Measurements from ENCODE around the gene MACROD2.

MACROD2 gene

GRCh38 chr20:16049529-16050093, 2054.3 kb downstream of the MACROD2 start:
- TF ChIP-seq SPI1 (IDR thresholded peaks at IDR 0.05; ENCODE audit: low read depth, low read length) (no peak), POLR2A (IDR thresholded peaks at IDR 0.05; ENCODE audit: low read depth, low read length) (no peak), POLR2AphosphoS5 (IDR thresholded peaks at IDR 0.05; ENCODE audit: low read depth, low read length) (no peak), PAX5 (IDR thresholded peaks at IDR 0.05; ENCODE audit: insufficient read depth, low read length, severe bottlenecking) (no peak), TAF1 (IDR thresholded peaks at IDR 0.05; ENCODE audit: low read depth, low read length) (no peak)
- FAIRE-seq = no peak

GRCh38 chr20:16050366-16050765, 2055.1 kb downstream of the MACROD2 start:
- no peak for FAIRE-seq
- no peak for TF ChIP-seq POLR2AphosphoS5 (IDR thresholded peaks at IDR 0.05; ENCODE audit: low read depth, low read length)
- TF ChIP-seq SPI1 (IDR thresholded peaks at IDR 0.05; ENCODE audit: low read depth, low read length) = no peak
- no peak for TF ChIP-seq POLR2A (IDR thresholded peaks at IDR 0.05; ENCODE audit: low read depth, low read length)
- no peak for TF ChIP-seq POU2F2 (IDR thresholded peaks at IDR 0.05; ENCODE audit: low read depth, low read length)
- TF ChIP-seq TAF1 (IDR thresholded peaks at IDR 0.05; ENCODE audit: low read depth, low read length) = no peak
- TF ChIP-seq PAX5 (IDR thresholded peaks at IDR 0.05; ENCODE audit: insufficient read depth, low read length, severe bottlenecking) = no peak

More at GRCh38 chr20:16049529-16050093, 2054.3 kb downstream of the MACROD2 start:
- DNase-seq (ENCODE audit: insufficient read length, low spot score) = no peak

GRCh38 chr20:16051968-16052367, 2056.7 kb downstream of the MACROD2 start:
- FAIRE-seq (no peak), DNase-seq (ENCODE audit: insufficient read length, low spot score) (no peak)
- TF ChIP-seq PAX5 (IDR thresholded peaks at IDR 0.05; ENCODE audit: insufficient read depth, low read length, severe bottlenecking) = no peak
- TF ChIP-seq POU2F2 (IDR thresholded peaks at IDR 0.05; ENCODE audit: low read depth, low read length) = no peak
- TF ChIP-seq SPI1 (IDR thresholded peaks at IDR 0.05; ENCODE audit: low read depth, low read length) = no peak
- TF ChIP-seq TAF1 (IDR thresholded peaks at IDR 0.05; ENCODE audit: low read depth, low read length) = no peak
- TF ChIP-seq POLR2A (IDR thresholded peaks at IDR 0.05; ENCODE audit: low read depth, low read length) = no peak
- no peak for TF ChIP-seq POLR2AphosphoS5 (IDR thresholded peaks at IDR 0.05; ENCODE audit: low read depth, low read length)

More at GRCh38 chr20:16050366-16050765, 2055.1 kb downstream of the MACROD2 start:
- no peak for DNase-seq (ENCODE audit: insufficient read length, low spot score)

- no peak for TF ChIP-seq POU2F2 (IDR thresholded peaks at IDR 0.05; ENCODE audit: low read depth, low read length)
- no peak for TF ChIP-seq SPI1 (IDR thresholded peaks at IDR 0.05; ENCODE audit: low read depth, low read length)
- no peak for TF ChIP-seq POLR2AphosphoS5 (IDR thresholded peaks at IDR 0.05; ENCODE audit: low read depth, low read length)
- no peak for TF ChIP-seq PAX5 (IDR thresholded peaks at IDR 0.05; ENCODE audit: insufficient read depth, low read length, severe bottlenecking)
- no peak for TF ChIP-seq TAF1 (IDR thresholded peaks at IDR 0.05; ENCODE audit: low read depth, low read length)
- no peak for TF ChIP-seq POLR2A (IDR thresholded peaks at IDR 0.05; ENCODE audit: low read depth, low read length)
- FAIRE-seq = no peak
- DNase-seq (ENCODE audit: insufficient read length, low spot score) = no peak
Observed at GRCh38 chr20:16052456-16052855, 2057.1 kb downstream of the MACROD2 start.

- no peak for DNase-seq (ENCODE audit: insufficient read length, low spot score)
- no peak for FAIRE-seq
Observed at GRCh38 chr20:16054985-16055384, 2059.7 kb downstream of the MACROD2 start.

GRCh38 chr20:16057651-16058050, 2062.3 kb downstream of the MACROD2 start:
- no peak for TF ChIP-seq POLR2A (IDR thresholded peaks at IDR 0.05; ENCODE audit: low read depth, low read length)
- TF ChIP-seq PAX5 (IDR thresholded peaks at IDR 0.05; ENCODE audit: insufficient read depth, low read length, severe bottlenecking) = no peak
- no peak for TF ChIP-seq SPI1 (IDR thresholded peaks at IDR 0.05; ENCODE audit: low read depth, low read length)
- no peak for TF ChIP-seq POU2F2 (IDR thresholded peaks at IDR 0.05; ENCODE audit: low read depth, low read length)
- TF ChIP-seq POLR2AphosphoS5 (IDR thresholded peaks at IDR 0.05; ENCODE audit: low read depth, low read length) = no peak
- FAIRE-seq = no peak
- DNase-seq (ENCODE audit: insufficient read length, low spot score) = no peak

More at GRCh38 chr20:16054985-16055384, 2059.7 kb downstream of the MACROD2 start:
- TF ChIP-seq PAX5 (IDR thresholded peaks at IDR 0.05; ENCODE audit: insufficient read depth, low read length, severe bottlenecking) (no peak), POLR2AphosphoS5 (IDR thresholded peaks at IDR 0.05; ENCODE audit: low read depth, low read length) (no peak), TAF1 (IDR thresholded peaks at IDR 0.05; ENCODE audit: low read depth, low read length) (no peak), POU2F2 (IDR thresholded peaks at IDR 0.05; ENCODE audit: low read depth, low read length) (no peak), POLR2A (IDR thresholded peaks at IDR 0.05; ENCODE audit: low read depth, low read length) (no peak), SPI1 (IDR thresholded peaks at IDR 0.05; ENCODE audit: low read depth, low read length) (no peak)

- TF ChIP-seq POLR2AphosphoS5 (IDR thresholded peaks at IDR 0.05; ENCODE audit: low read depth, low read length) = no peak
- no peak for TF ChIP-seq SPI1 (IDR thresholded peaks at IDR 0.05; ENCODE audit: low read depth, low read length)
- no peak for TF ChIP-seq PAX5 (IDR thresholded peaks at IDR 0.05; ENCODE audit: insufficient read depth, low read length, severe bottlenecking)
- no peak for TF ChIP-seq POLR2A (IDR thresholded peaks at IDR 0.05; ENCODE audit: low read depth, low read length)
- no peak for TF ChIP-seq TAF1 (IDR thresholded peaks at IDR 0.05; ENCODE audit: low read depth, low read length)
- no peak for TF ChIP-seq POU2F2 (IDR thresholded peaks at IDR 0.05; ENCODE audit: low read depth, low read length)
- FAIRE-seq = no peak
- DNase-seq (ENCODE audit: insufficient read length, low spot score) = no peak
Observed at GRCh38 chr20:16058268-16058667, 2063.0 kb downstream of the MACROD2 start.

- FAIRE-seq (no peak), DNase-seq (ENCODE audit: insufficient read length, low spot score) (no peak)
- TF ChIP-seq PAX5 (IDR thresholded peaks at IDR 0.05; ENCODE audit: insufficient read depth, low read length, severe bottlenecking) (no peak), SPI1 (IDR thresholded peaks at IDR 0.05; ENCODE audit: low read depth, low read length) (no peak), TAF1 (IDR thresholded peaks at IDR 0.05; ENCODE audit: low read depth, low read length) (no peak), POU2F2 (IDR thresholded peaks at IDR 0.05; ENCODE audit: low read depth, low read length) (no peak), POLR2A (IDR thresholded peaks at IDR 0.05; ENCODE audit: low read depth, low read length) (no peak), POLR2AphosphoS5 (IDR thresholded peaks at IDR 0.05; ENCODE audit: low read depth, low read length) (no peak)
Observed at GRCh38 chr20:16059841-16060240, 2064.5 kb downstream of the MACROD2 start.

GRCh38 chr20:16061351-16061750, 2066.0 kb downstream of the MACROD2 start:
- DNase-seq (ENCODE audit: insufficient read length, low spot score) (no peak), FAIRE-seq (no peak)
- TF ChIP-seq SPI1 (IDR thresholded peaks at IDR 0.05; ENCODE audit: low read depth, low read length) (no peak), POLR2AphosphoS5 (IDR thresholded peaks at IDR 0.05; ENCODE audit: low read depth, low read length) (no peak), PAX5 (IDR thresholded peaks at IDR 0.05; ENCODE audit: insufficient read depth, low read length, severe bottlenecking) (no peak), POU2F2 (IDR thresholded peaks at IDR 0.05; ENCODE audit: low read depth, low read length) (no peak), TAF1 (IDR thresholded peaks at IDR 0.05; ENCODE audit: low read depth, low read length) (no peak), POLR2A (IDR thresholded peaks at IDR 0.05; ENCODE audit: low read depth, low read length) (no peak)
